ENCODE measurements around the gene NRSN1. TPM values are rescaled to one million over a fixed set of nuclear protein-coding genes. Genes with fewer than 3 reads are reported as not detected.

NRSN1 gene, protein sequence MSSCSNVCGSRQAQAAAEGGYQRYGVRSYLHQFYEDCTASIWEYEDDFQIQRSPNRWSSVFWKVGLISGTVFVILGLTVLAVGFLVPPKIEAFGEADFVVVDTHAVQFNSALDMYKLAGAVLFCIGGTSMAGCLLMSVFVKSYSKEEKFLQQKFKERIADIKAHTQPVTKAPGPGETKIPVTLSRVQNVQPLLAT
- total RNA-seq = not detected

DNA sequence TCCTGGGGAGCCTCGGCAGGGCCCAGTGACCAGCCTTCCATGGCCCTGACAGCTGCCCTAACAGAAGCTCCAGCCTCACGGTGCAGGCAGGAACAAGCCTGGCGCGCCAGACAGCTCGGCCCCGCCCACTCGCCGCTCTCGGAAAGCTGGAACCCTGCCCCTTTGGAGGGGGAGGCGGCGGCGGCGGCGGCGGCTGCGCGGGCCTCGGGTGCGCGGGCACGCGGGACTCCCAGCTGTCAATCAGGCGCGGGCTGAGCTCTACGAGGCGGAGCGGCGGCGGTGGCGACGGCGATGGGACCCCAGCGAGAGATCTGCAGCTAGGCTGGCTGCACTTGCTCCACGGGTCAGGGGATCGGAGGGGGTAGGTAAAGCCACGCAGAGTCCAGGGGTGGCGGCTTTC is at the start of gene NRSN1:
Gene NRSN1, plus strand, starts transcription at position 236 of the 400 bp plus-strand sequence. CDS start 8,113 bp downstream, outside the sequence.
- peaks cover 0 to 28% (median 0%) of the 10 kb centered on the region in 4 donors for H3K27me3 ChIP-seq
- no peak for DNase-seq
- WGBS, 2 donors = 4 to 10% methylated on average over 4 to 5 of the region's 37 CpGs
- no peak for TF ChIP-seq POLR2A (IDR thresholded peaks at IDR 0.05)
- TF ChIP-seq, protein P1, sequence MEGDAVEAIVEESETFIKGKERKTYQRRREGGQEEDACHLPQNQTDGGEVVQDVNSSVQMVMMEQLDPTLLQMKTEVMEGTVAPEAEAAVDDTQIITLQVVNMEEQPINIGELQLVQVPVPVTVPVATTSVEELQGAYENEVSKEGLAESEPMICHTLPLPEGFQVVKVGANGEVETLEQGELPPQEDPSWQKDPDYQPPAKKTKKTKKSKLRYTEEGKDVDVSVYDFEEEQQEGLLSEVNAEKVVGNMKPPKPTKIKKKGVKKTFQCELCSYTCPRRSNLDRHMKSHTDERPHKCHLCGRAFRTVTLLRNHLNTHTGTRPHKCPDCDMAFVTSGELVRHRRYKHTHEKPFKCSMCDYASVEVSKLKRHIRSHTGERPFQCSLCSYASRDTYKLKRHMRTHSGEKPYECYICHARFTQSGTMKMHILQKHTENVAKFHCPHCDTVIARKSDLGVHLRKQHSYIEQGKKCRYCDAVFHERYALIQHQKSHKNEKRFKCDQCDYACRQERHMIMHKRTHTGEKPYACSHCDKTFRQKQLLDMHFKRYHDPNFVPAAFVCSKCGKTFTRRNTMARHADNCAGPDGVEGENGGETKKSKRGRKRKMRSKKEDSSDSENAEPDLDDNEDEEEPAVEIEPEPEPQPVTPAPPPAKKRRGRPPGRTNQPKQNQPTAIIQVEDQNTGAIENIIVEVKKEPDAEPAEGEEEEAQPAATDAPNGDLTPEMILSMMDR (IDR thresholded peaks at IDR 0.05) = no peak
- H3K4me3 ChIP-seq = peak within 1 kb of the TSS in 1 of 4 donors; percentile 21
- H3K9me3 ChIP-seq = no peaks in the 10 kb centered on the region
- no peak within 1 kb of the TSS for H3K27ac ChIP-seq
- intact Hi-C loops (cut with DNase I) = no loop called here
- no peaks in the 10 kb centered on the region for H3K36me3 ChIP-seq
- peaks cover 0 to 8% (median 0%) of the 10 kb centered on the region in 3 donors for H3K4me1 ChIP-seq

DNA sequence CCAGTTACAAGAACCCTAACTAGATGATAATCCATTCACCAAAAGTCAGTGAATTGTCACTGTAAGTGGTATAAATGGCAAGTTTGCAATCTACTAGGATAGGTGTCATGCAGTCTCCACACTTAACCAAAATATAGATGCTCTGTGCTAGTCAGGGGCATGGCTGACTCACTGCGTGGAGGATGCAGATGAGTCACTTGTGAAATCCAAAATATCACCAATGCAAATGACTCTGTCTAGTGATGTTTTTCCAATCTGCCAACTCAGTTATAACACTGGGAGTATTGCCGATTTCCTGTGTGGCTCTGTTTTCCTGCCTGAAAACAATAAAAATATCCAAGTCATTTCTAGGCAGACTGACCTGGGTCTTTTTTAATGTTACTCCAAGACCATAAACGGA is 47.8 kb upstream of the NRSN1 start:
- no peak for TF ChIP-seq POLR2A (IDR thresholded peaks at IDR 0.05)
- TF ChIP-seq, protein P1 (IDR thresholded peaks at IDR 0.05) = no peak
- H3K36me3 ChIP-seq = no peaks in the 10 kb centered on the region
- no peaks in the 10 kb centered on the region for H3K27me3 ChIP-seq
- H3K4me3 ChIP-seq = no peak overlapping the region
- H3K27ac ChIP-seq = no peak overlapping the region
- 64 to 72% methylated on average over 3 of the region's 3 CpGs for WGBS, 2 donors
- DNase-seq = no peak
- H3K9me3 ChIP-seq = no peaks in the 10 kb centered on the region
- intact Hi-C loops (cut with DNase I) = no loop called here
- no peaks in the 10 kb centered on the region for H3K4me1 ChIP-seq

DNA sequence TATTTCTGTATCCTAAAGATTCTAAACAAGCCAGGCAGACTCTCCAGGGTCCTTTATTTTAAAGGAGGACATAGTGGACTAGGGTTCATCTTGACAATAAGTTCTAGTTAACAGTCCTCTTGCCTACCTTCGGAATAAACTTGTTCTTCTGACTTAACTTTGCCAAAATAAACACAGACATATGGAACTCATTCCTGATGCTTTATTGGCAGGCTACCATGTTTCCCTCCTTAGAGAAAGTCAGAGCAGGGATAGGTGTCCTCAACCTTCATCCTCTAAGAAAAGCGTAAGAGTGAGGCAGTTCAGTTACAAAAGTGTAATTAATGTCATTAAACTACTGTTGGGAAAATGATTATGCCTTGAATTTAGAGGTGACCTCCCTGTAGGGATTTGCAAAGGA is 46.9 kb upstream of the NRSN1 start:
- no peaks in the 10 kb centered on the region for H3K9me3 ChIP-seq
- H3K4me3 ChIP-seq = no peak overlapping the region
- H3K27ac ChIP-seq = no peak overlapping the region
- H3K27me3 ChIP-seq = no peaks in the 10 kb centered on the region
- WGBS, 2 donors = 50 to 61% methylated on average over 2 of the region's 2 CpGs
- DNase-seq = no peak
- no peaks in the 10 kb centered on the region for H3K4me1 ChIP-seq
- TF ChIP-seq, protein P1 (IDR thresholded peaks at IDR 0.05) = no peak
- TF ChIP-seq POLR2A (IDR thresholded peaks at IDR 0.05) = no peak
- no peaks in the 10 kb centered on the region for H3K36me3 ChIP-seq
- intact Hi-C loops (cut with DNase I) = no loop called here

DNA sequence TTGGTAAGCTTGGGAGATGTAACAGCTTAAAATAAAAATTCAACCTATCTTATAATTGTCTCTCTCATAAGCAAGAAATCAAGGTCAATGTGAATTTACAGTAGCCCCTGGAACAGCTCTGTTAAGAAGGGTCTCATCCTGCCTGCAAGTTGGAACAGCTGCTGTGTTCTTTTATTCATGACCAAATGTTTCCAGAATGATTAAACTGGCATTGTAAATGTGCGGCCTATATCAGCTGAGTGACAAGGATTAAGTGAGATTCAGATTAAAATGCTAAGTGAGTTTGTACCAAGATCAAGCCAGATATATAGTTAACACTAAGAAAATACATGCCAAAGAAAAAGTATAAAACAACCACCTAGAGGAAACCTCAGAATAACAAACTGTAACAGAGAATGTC is 45.3 kb upstream of the NRSN1 start:
- intact Hi-C loops (cut with DNase I) = no loop called here
- 50 to 53% methylated on average over 1 of the region's 1 CpG for WGBS, 2 donors

DNA sequence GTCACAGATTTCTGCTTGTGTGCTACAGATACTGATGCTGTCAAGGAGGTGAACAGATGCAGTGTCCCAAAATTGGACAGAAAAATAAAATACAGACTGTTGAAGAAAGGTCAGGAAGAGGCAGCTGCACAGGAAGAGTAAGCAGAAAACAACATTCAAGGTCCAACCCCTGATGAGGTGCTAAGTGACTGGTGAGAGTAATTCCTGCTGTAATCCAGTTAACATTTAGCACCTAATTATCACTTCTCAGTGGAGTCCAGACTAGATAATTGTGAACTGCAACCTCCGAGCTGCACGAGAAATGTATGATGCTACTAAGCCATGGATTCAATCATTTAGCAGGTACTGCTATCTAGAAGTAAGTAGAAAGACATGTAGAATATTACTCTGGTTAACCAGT is 36.3 kb upstream of the NRSN1 start:
- no peak overlapping the region for H3K4me3 ChIP-seq
- no peaks in the 10 kb centered on the region for H3K9me3 ChIP-seq
- no peaks in the 10 kb centered on the region for H3K4me1 ChIP-seq
- H3K27ac ChIP-seq = no peak overlapping the region
- no peak for DNase-seq
- H3K27me3 ChIP-seq = no peaks in the 10 kb centered on the region
- intact Hi-C loops (cut with DNase I) = no loop called here
- no peak for TF ChIP-seq POLR2A (IDR thresholded peaks at IDR 0.05)
- TF ChIP-seq, protein P1 (IDR thresholded peaks at IDR 0.05) = no peak
- no peaks in the 10 kb centered on the region for H3K36me3 ChIP-seq
- 24 to 43% methylated on average over 2 of the region's 2 CpGs for WGBS, 2 donors

More for the DNA sequence above, 45.3 kb upstream of the NRSN1 start:
- no peak for DNase-seq
- H3K4me3 ChIP-seq = no peak overlapping the region
- H3K4me1 ChIP-seq = no peaks in the 10 kb centered on the region
- TF ChIP-seq, protein P1 (IDR thresholded peaks at IDR 0.05) = no peak
- TF ChIP-seq POLR2A (IDR thresholded peaks at IDR 0.05) = no peak
- H3K9me3 ChIP-seq = no peaks in the 10 kb centered on the region
- H3K27ac ChIP-seq = no peak overlapping the region
- no peaks in the 10 kb centered on the region for H3K36me3 ChIP-seq
- no peaks in the 10 kb centered on the region for H3K27me3 ChIP-seq

Data from esophagus squamous epithelium (tissue), 5 donors.